OCI-LY1 (cell line): Measurements from ENCODE around the gene PTPRR.

ENCODE experiments used
- EZH2 ChIP-seq: fragments of 200-600 bp; sonication (generic), shearing (Covaris generic); IDR thresholded peaks from 2 replicates; pipeline ENCODE4 v1.8.0; 2017; ENCODE audit warnings: borderline replicate concordance, mixed run types, mild to moderate bottlenecking, antibody characterized with exemption, low read length, moderate library complexity, mixed read lengths
- TF ChIP-seq, protein P1 (sequence below): fragments of 200-600 bp; sonication (generic), shearing (Covaris generic); IDR thresholded peaks from 2 replicates; pipeline ENCODE4 v1.5.1; 2017; ENCODE audit warnings: mild to moderate bottlenecking, antibody characterized with exemption, low read length, moderate library complexity, mixed read lengths

GRCh38 chr12:70683976-70684375 lies 236.6 kb downstream of the PTPRR start:
- TF ChIP-seq, protein P1, sequence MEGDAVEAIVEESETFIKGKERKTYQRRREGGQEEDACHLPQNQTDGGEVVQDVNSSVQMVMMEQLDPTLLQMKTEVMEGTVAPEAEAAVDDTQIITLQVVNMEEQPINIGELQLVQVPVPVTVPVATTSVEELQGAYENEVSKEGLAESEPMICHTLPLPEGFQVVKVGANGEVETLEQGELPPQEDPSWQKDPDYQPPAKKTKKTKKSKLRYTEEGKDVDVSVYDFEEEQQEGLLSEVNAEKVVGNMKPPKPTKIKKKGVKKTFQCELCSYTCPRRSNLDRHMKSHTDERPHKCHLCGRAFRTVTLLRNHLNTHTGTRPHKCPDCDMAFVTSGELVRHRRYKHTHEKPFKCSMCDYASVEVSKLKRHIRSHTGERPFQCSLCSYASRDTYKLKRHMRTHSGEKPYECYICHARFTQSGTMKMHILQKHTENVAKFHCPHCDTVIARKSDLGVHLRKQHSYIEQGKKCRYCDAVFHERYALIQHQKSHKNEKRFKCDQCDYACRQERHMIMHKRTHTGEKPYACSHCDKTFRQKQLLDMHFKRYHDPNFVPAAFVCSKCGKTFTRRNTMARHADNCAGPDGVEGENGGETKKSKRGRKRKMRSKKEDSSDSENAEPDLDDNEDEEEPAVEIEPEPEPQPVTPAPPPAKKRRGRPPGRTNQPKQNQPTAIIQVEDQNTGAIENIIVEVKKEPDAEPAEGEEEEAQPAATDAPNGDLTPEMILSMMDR, result no peak
- no peak for TF ChIP-seq EZH2
